ENCODE results near the gene TEX14.
"Not testable (repeated sequence)": the region's sequence is repeated elsewhere in the genome, so short reads cannot be mapped to it uniquely, and the experiment has no call there.

TEX14 gene

DNA sequence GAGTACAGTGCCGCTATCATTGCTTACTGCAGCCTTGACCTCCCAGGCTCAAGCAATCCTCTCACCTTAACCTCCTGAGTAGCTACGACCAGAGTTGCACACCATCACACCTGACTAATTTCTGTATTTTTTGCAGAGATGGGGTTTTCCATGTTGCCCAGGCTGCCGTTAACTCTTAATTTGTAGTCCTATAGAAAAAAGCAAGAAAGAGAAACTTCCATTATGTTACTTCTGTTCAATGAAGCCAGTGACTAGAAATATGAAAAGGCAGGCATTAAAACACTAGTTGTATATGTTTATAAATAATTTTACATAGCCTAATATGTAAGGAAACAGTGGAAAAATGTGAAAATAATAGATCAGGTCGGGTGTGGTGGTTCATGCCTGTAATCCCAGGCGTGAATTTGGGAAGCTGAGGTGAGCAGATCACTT, 10.2 kb upstream of the TEX14 start:
- no peak overlapping the region for H3K4me3 ChIP-seq (ENCODE audit: low read depth, low read length)
- TF ChIP-seq, protein P1, sequence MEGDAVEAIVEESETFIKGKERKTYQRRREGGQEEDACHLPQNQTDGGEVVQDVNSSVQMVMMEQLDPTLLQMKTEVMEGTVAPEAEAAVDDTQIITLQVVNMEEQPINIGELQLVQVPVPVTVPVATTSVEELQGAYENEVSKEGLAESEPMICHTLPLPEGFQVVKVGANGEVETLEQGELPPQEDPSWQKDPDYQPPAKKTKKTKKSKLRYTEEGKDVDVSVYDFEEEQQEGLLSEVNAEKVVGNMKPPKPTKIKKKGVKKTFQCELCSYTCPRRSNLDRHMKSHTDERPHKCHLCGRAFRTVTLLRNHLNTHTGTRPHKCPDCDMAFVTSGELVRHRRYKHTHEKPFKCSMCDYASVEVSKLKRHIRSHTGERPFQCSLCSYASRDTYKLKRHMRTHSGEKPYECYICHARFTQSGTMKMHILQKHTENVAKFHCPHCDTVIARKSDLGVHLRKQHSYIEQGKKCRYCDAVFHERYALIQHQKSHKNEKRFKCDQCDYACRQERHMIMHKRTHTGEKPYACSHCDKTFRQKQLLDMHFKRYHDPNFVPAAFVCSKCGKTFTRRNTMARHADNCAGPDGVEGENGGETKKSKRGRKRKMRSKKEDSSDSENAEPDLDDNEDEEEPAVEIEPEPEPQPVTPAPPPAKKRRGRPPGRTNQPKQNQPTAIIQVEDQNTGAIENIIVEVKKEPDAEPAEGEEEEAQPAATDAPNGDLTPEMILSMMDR (IDR thresholded peaks at IDR 0.05; ENCODE audit: borderline replicate concordance, insufficient read depth, low read depth, low read length), result no peak

DNA sequence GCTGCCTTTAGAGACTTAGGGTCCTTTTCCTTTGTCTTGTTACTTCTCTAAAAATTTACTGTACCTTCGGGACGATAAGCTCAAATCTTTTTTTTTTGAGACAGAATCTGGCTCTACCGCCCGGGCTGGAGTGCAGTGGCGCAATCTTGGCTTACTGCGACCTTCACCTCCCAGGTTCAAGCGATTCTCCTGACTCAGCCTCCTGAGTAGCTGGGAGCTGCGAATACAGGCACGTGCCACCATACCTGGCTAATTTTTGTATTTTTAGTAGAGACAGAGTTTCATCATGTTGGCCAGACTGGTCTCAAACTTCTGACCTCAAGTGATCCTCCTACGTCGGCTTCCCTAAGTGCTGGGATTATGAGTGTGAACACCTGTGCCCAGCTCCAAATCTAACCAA, 7.9 kb upstream of the TEX14 start:
- TF ChIP-seq, protein P1 (IDR thresholded peaks at IDR 0.05; ENCODE audit: borderline replicate concordance, insufficient read depth, low read depth, low read length), result no peak
- H3K4me3 ChIP-seq (ENCODE audit: low read depth, low read length), result no peak overlapping the region

DNA sequence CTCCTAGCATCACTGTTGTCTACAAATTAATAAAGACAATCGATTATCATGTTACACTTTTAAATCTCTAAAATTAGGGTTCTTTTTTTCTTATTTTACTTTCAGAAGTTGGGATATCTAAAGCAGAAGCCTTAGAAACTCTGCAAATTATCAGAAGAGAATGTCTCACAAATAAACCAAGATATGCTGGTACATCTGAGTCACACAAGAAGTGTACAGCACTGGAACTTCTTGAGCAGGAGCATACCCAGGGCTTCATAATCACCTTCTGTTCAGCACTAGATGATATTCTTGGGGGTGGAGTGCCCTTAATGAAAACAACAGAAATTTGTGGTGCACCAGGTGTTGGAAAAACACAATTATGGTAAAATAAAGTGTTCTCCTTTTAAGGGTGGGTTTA, 3.0 kb upstream of the TEX14 start:
- no peak overlapping the region for H3K4me3 ChIP-seq (ENCODE audit: low read depth, low read length)
- TF ChIP-seq, protein P1 (IDR thresholded peaks at IDR 0.05; ENCODE audit: borderline replicate concordance, insufficient read depth, low read depth, low read length), result no peak

DNA sequence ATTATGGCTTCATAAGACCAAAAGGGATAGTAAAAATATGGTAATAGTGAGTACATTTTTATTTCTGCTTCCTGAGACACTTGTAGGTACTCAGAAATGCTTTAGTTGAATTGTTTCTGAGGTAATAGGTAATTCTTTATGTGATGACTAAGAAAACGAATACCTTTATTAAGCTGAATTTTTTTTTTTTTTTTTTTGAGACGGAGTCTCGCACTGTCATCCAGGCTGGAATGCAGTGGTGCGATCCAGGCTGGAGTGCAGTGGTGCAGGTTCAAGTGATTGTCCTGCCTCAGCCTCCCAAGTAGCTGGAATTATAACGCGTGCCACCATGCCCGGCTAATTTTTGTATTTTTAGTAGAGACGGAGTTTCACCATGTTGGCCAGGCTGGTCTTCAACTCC, 2.5 kb upstream of the TEX14 start:
- no peak overlapping the region for H3K4me3 ChIP-seq (ENCODE audit: low read depth, low read length)
- TF ChIP-seq, protein P1 (IDR thresholded peaks at IDR 0.05; ENCODE audit: borderline replicate concordance, insufficient read depth, low read depth, low read length), result no peak

DNA sequence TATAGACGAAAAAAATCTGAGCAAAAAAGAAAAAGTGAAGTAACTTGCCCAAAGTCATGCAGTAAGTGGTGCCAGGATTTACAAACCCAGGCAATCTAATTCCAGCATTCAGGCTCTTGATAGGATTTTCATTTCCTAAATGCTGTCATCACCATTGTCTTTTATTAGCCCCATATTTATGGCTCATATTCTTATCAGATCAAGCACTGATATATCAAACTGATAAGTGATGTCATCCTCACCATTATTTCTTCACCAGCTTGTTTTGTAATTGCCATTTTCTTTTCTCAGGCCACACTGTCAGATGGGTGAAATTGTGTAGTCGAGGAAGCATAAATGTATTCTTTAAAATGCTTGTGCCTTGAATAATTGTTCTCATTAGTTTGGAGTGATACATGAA, 1.9 kb upstream of the TEX14 start:
- TF ChIP-seq, protein P1 (IDR thresholded peaks at IDR 0.05; ENCODE audit: borderline replicate concordance, insufficient read depth, low read depth, low read length), result no peak
- H3K4me3 ChIP-seq (ENCODE audit: low read depth, low read length), result peak overlapping the region; percentile 65

DNA sequence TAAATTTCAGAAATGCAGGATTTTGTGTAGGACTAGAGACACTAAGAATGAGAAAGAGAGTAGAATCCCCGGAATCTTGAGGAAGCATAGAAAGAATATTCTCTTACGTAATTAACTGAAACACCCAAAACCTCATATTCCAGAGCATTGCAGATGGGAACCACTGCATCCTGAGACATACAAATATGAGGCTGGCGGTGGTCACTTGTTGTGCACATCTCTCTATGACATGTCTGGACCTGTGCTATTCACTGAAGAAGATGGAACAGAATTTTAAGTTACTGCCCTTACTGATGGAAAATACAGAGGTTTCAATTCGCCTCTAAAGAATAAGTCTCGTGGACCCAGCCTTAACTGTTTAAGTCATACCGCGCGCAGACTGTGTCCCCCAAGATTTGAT, 1.4 kb upstream of the TEX14 start:
- TF ChIP-seq, protein P1 (IDR thresholded peaks at IDR 0.05; ENCODE audit: borderline replicate concordance, insufficient read depth, low read depth, low read length), result no peak
- peak overlapping the region; percentile 65 for H3K4me3 ChIP-seq (ENCODE audit: low read depth, low read length)

DNA sequence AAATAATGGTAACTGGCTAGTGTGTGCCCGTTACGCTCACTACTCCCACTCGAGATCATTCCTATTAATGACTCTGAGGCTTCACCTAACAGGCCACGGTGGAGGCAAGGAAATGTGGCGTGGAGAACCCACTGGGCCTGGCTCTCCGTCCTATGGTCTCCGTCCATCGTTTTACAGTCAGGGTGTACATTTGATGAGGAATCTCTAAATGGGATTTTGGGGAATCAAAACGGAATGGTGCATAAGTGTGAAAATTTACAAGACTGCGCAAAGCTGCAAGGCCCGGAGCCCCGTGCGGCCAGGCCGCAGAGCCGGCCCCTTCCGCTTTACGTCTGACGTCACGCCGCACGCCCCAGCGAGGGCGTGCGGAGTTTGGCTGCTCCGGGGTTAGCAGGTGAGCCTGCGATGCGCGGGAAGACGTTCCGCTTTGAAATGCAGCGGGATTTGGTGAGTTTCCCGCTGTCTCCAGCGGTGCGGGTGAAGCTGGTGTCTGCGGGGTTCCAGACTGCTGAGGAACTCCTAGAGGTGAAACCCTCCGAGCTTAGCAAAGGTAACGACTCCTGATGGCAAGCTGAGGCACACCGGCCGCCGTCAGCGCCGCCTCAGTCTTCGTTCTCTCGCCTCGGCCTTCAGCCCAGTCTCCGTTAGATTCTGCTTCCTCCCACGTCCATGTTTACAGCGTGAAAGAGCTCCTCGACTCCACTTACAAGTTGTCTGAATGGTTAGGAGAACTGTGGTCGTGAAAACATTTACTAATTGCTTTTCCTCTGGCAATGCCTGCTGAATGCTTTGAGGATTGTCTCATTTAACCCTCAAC, 602 bp upstream of the TEX14 start, which contains the start of gene RAD51C:
Gene RAD51C, plus strand, starts transcription at position 364 of the 817 bp plus-strand sequence. Its CDS starts 42 bp downstream, at position 406.
- TF ChIP-seq, protein P1 (IDR thresholded peaks at IDR 0.05; ENCODE audit: borderline replicate concordance, insufficient read depth, low read depth, low read length), result no peak
- H3K4me3 ChIP-seq (ENCODE audit: low read depth, low read length), result peak within 1 kb of the TSS; percentile 65

DNA sequence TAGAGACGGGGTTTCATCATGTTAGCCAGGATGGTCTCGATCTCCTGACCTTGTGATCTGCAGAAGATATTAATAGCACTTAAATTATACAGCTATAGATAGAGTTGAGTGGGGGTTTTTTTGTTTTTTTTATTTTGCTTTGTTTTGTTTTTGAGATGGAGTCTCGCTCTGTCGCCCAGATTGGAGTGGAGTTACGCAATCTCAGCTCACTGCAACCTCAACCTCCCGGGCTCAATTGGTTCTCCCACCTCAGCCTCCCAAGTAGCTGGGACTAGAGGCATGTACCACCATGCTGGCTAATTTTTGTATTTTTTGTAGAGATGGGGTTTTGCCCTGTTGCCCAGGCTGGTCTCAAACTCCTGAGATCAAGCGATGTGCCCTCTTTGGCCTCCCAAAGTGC, 1.8 kb downstream of the TEX14 start:
- not testable (repeated sequence) for H3K4me3 ChIP-seq (ENCODE audit: low read depth, low read length)

Measured in GM12875 (cell line).